Activated gamma-delta T cell treated with Interleukin-2 at 50 U/mL for 16 hours (primary cell): Measurements from ENCODE around the gene ZNF823.

Experiments
- DNase-seq: peaks from one replicate; pipeline ENCODE4 v3.0.0-alpha.2; 2020

ZNF823 gene

GRCh38 chr19:11736696-11737095 is 2.0 kb downstream of the ZNF823 start:
- no peak for DNase-seq

GRCh38 chr19:11735375-11735774 is 3.4 kb downstream of the ZNF823 start:
- DNase-seq = no peak

- DNase-seq = no peak
These were observed 9.2 kb downstream of the ZNF823 start for GRCh38 chr19:11729586-11729985.

- no peak for DNase-seq
These were observed 16.3 kb downstream of the ZNF823 start for GRCh38 chr19:11722414-11722813.

DNA sequence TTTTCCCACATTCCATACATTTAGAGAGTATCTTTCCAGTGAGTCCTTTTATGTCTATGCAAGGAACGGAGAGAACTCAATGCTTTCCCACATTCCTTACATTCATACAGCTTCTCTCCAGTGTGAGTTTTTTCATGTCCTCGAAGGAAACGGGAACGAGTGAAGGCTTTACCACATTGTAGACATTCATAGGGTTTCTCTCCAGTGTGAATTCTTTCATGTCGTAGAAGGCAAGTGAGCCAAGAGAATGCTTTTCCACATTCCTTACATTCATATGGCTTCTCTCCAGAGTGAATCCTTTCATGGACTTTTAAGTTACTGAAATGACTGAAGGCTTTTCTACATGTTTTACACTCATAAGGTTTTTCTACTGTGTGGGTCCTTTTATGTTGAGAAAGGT is 17.1 kb downstream of the ZNF823 start:
- no peak for DNase-seq

GRCh38 chr19:11710313-11710712 is 28.4 kb downstream of the ZNF823 start:
- no peak for DNase-seq

- no peak for DNase-seq
These were observed 30.3 kb downstream of the ZNF823 start for GRCh38 chr19:11708457-11708856.

GRCh38 chr19:11705474-11705873 is 33.3 kb downstream of the ZNF823 start:
- no peak for DNase-seq

GRCh38 chr19:11704626-11705025 is 34.1 kb downstream of the ZNF823 start:
- DNase-seq = no peak

DNA sequence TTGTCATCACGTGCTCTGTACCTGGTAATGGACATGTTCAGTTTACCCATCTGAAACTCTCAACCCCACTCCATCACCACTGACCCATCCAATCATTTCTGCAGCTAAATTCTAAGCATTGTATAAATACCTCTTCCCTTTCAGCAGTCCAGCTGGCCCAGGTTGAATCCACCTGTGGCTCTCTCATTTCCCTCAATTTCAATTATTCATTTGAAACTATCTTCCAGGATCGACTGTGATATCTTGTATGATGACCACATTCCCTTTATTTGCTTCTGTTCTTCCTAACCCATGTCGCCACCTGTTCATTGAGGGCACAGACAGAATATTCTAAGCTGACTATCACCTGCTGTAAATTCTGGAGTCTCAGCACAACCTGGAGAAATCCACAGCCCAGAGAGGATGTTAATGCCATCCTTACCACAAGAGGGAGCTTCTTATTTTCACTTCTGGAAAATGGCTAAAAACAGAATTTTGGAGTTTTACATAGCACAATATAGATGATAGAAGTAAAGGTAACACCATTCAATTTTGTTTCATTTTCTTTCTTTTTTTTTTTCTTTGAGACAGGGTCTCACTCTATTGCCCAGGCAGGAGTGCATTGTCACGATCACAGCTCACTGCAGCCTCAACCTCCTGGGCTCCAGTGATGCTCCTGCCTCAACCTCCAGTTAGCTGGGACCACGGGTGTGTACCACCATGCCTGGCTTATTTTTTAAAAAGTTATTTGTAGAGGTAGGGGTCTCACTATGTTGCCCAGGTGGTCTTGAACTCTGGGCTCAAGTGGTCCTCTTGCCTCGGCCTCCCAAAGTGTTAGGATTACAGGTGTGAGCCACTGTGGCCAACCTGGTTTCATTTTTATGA is 38.6 kb downstream of the ZNF823 start:
- no peak for DNase-seq

DNA sequence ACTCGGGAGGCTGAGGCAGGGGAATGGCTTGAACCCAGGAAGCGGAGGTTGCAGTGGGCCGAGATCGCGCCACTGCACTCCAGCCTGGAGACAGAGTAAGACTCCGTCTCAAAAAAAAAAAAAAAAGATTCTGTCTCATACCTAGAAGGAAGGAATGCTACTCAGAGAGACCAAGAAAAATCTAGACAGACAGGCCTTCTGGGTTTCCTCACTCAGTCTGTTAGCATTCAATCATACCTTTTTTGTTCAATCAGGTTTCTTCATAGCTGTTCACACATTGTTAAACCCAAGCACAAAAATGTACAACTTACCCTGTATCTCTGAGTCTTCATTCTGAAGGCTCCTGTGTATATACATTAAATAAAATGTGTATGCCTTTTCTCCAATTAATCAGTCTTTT is 40.5 kb downstream of the ZNF823 start:
- DNase-seq = no peak

GRCh38 chr19:11697284-11697855 is 41.4 kb downstream of the ZNF823 start:
- DNase-seq = no peak

- peak; percentile 75 for DNase-seq
These were observed 44.0 kb downstream of the ZNF823 start for GRCh38 chr19:11694533-11695439.

DNA sequence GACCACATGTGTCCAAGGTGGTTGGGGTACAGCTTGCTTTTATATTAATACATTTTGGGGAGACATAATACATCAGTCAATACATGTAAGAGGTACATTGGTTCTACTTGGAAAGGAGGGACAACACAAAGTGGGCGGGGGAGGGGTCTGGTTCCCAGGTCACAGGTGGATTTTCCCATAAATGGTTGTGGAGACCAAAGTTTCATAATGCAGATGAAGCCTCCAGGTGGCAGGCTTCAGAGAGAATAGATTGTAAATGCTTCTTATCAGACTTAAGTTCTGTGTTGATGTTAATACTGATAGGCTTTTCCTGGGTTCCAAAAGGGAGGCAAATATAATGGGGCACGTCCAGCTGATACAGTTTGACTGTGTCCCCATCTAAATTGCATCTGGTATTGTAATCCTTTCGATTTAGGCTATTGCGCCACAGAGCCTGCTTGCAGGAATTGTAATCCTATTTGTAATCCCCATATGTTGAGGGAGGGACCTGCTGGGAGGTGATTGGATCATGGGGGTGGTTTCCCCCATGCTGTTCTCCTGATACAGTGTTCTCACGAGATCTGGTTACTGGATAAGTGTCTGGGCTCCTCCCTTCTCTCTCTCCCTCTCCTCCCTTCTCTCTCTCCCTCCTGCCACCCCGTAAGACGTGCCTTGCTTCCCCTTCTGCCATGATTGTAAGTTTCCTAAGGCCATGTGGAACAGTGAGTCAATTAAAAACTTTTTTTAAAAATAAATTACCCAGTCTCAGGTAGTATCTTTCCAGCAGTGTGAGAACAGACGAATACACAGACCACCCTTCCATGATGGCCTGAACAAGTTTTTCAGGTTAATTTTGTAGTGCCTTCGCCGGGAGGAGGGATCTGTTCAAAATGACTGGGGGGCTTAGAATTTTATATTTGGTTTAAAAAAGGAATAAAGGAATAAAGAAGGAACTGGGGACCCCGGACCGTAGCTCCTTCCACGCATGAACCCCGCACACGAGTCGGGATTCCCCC is 44.9 kb downstream of the ZNF823 start:
- DNase-seq = no peak

DNA sequence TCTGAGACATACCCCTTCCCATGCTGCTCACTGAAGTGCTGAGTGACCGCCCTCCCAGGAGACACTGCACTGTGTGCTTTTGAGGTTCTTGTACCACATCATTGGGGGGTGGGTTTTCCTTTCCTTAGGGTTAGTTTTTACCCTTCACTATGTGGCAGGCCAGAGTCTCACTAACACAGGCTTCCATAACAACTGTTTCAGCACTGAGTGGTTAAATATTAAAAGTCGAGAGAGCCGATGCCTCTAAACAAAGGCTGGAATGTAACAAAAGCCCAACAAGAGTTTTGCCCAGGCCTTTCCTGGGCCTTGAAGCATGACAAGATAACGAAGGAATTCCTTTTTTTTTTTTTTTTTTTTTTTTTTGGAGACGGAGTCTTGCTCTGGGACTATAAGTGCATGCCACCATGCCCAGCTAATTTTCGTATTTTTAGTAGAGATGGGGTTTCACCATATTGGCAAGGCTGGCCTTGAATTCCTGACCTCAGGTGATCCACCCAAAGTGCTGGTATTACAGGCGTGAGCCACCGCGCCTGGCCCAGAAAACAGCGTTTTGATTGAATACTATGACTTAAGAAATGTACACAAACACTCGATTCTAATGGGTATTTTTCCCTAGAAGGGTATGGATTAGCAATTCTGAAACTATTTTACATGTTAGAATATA is 46.5 kb downstream of the ZNF823 start:
- DNase-seq = no peak

DNA sequence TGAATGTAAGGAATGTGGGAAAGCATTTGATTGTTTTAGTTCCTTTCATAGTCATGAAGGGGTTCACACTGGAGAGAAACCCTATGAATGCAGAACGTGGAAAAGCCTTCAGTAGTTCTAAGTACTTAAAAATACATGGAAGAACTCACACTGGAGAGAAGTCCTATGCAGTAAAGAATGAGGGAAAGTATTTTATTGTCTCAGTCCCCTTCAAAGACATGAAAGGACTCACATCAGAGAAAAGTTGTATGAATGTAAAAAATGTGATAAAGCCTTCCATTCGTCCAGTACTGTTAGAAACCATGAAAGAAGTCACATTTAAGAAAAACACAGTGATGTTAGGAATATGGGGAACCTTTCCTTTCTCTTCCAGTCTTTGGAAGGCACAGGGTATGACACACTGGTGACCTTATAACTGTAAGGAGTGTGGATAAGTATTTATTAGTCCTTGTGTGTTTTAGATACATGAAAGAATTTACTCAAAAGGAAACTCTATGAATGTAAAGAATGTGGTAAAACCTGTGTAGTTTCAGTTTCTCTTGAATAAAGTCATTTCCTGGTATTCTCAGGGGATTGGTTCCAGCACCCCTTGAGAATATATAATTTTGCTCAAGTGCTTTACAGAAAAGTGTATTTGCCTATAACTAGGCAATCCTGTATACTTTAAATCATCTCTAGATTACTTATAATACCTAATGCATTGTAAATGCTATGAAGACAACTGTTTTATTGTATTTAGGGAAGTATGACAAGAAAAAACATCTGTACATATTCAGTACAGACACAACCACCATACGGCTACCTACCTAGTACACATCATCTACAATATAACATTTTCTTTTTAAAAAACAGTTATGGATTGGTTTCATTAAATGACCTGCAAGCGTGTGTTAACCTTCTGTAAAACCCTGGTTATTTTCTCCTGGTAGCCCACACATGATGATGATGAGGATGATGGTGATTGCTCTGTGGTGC is 52.8 kb downstream of the ZNF823 start:
- DNase-seq = no peak

DNA sequence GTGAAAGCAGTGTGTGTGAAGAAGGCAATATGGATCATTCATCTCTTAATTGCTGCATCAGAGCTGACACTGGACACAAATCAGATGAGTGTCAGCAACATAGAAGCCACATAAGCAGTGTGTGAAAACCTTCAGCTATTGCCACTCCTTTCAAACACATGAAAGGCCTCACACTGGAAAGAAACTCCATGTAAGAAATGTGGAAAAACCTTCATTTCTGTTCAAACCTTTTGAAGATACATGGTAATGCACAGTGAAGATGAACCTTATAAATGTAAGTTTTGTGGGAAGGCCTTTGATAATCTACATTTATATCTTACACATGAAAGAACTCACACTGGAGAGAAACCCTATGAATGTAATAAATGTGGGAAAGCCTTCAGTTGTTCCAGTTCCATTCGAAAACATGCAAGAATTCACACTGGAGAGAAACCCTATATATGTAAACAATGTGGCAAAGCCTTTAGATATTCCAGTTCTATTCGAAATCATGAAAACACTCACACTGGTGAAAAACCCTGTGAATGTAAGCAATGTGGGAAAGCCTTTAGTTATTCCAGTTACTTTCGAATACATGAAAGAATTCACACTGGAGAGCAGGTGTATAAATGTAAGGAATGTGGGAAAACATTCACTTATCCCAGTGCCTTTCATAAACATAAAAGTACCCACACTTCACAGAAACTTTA is 53.6 kb downstream of the ZNF823 start:
- no peak for DNase-seq

DNA sequence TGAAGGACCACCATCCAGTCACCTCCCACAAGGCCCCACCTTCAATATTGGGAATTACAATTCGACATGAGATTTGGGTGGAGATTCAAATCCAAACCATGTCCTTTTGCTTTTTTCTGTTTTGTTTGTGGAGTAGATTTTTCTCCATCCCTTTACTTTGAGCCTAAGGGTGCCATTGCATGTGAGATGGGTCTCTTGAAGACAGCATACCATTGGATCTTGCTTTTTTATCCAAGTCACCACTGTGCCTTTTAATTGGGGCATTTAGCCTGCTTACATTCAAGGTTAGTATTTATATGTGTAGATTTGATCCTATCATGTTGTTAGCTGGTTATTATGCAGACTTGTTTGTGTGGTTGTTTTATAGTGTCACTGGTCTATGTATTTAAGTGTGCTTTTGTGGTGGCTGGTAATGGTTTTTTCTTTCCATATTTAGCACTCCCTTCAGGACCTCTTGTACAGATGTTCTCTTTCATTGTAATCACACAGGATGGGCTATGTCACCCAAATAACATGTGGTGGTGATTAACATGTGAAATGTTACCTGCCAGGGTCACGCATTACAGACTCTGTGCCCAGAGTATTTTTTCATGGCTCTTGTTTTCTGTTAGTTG is 58.0 kb downstream of the ZNF823 start:
- DNase-seq = no peak

GRCh38 chr19:11678504-11678903 is 60.2 kb downstream of the ZNF823 start:
- no peak for DNase-seq
